Gastrocnemius medialis (tissue), 4 donors: ENCODE results near the gene ANKRD29.

Experiments used
- CTCF ChIP-seq, 5 experiments: fragments of 450-650 bp in 3 of 5; fragments of 200-600 bp in 2 of 5; sonication (generic) in 2 of 5; IDR thresholded peaks in 4 of 5; conservative IDR thresholded peaks in 1 of 5; 1 replicate in 4 of 5; 2 replicates in 1 of 5; pipeline ENCODE4 v1.5.1; 2016 to 2019; ENCODE audit warnings: antibody characterized with exemption in 5 of 5, mild to moderate bottlenecking in 3 of 5, moderate library complexity in 3 of 5
- POLR2A ChIP-seq, 2 donors: fragments of 450-650 bp; IDR thresholded peaks; one replicate each; pipeline ENCODE4 v1.6.1; 2017; ENCODE audit warnings: antibody characterized with exemption in 2 of 2, mild to moderate bottlenecking in 2 of 2, moderate library complexity in 2 of 2

GRCh38 chr18:23563377-23564043 is 99.2 kb downstream of the ANKRD29 start:
- no peak for TF ChIP-seq POLR2A (IDR thresholded peaks at IDR 0.05)
- TF ChIP-seq CTCF (IDR thresholded peaks at IDR 0.05 in 4 of 5, conservative IDR thresholded peaks at IDR 0.05 in 1 of 5) = no peak
